ENCODE data around the gene ABCC3.

DNA sequence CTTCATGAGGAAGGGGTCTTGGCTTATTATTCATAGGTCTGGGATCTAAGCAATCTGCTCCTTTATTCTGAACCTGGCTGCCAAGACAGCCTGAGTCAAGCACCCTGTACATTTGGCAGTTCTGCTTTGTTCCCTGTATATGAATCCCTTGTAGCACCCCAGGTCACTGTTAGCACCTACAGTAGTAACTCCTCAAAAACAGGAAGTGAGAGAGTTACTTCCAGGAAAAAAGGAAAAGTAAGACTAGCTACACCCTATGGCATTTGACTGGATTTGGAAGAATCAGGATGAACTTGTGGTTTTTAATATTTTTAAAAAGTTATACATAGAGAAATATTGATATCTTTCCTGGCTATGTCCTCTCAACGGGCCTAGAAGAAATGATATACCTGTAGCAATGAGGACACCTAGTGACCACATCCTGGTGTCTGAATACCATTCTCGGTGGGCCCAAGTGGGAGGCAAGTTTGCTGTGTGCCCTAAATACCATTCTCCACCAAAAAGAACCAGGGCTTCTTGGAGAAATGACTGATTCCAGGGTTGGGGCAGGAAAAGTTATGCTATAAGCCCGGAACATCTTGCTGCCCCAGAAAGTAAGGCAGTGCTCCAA lies 63.1 kb downstream of the ABCC3 start:
- TF ChIP-seq CTCF (IDR thresholded peaks at IDR 0.05): no peak
- no peak for TF ChIP-seq POLR2AphosphoS5 (IDR thresholded peaks at IDR 0.05)
- TF ChIP-seq EP300 (IDR thresholded peaks at IDR 0.05): no peak
